H1 (cell line): ENCODE data around the gene CCDC178. TPM values are rescaled to one million over a fixed set of nuclear protein-coding genes. Genes with fewer than 3 reads are reported as not detected.

Experiments
- CTCF ChIA-PET: fragments of 300-600 bp; sonication (Branson Sonifier 250); formaldehyde crosslinking; loops from one replicate; lab custom pipeline; 2021; ENCODE audit not compliant: partially characterized antibody; lab: Charles Lee
- POLR2A ChIA-PET: fragments of 300-600 bp; sonication (Branson Sonifier 250); formaldehyde crosslinking; loops from one replicate; lab custom pipeline; 2021; ENCODE audit warnings: inconsistent platforms; ENCODE audit not compliant: partially characterized antibody; lab: Charles Lee
- DNase-seq, 2 experiments: peaks; one replicate each; pipeline versions ENCODE4 v3.0.0 to v3.0.0-alpha.2; 2010 to 2022; ENCODE audit warnings: low spot score in 2 of 2, low read depth in 1 of 2, mixed read lengths in 1 of 2
- FAIRE-seq: peaks from 2 replicates; lab custom pipeline; 2011; peaks lifted over from hg19 to GRCh38; lab: Jason Lieb, UNC
- H2AFZ ChIP-seq: 2 replicates; pipeline ENCODE4 v1.8.1; 2012; ENCODE audit warnings: low read length, inconsistent platforms
- H2AK5ac ChIP-seq: 2 replicates; pipeline ENCODE4 v1.6.1; 2013; ENCODE audit warnings: low read depth, low read length
- H2BK120ac ChIP-seq: replicated peaks from 2 replicates; pipeline ENCODE3; 2013; ENCODE audit warnings: low read depth, low read length, inconsistent platforms
- H2BK12ac ChIP-seq: 2 replicates; pipeline ENCODE4 v1.6.1; 2013; ENCODE audit warnings: low read depth, low read length
- H2BK15ac ChIP-seq: 2 replicates; pipeline ENCODE4 v1.6.1; 2013; ENCODE audit warnings: low read length
- H2BK20ac ChIP-seq: 2 replicates; pipeline ENCODE4 v1.6.1; 2013; ENCODE audit warnings: low read length
- H2BK5ac ChIP-seq: 2 replicates; pipeline ENCODE4 v1.6.1; 2013; ENCODE audit warnings: low read depth, low read length
- H3K14ac ChIP-seq: 2 replicates; pipeline ENCODE4 v1.6.1; 2013; ENCODE audit warnings: inconsistent platforms; ENCODE audit not compliant: insufficient read length
- H3K18ac ChIP-seq: 2 replicates; pipeline ENCODE4 v1.6.1; 2013; ENCODE audit warnings: low read length; ENCODE audit errors: extremely low read depth
- H3K23ac ChIP-seq: 2 replicates; pipeline ENCODE4 v1.6.1; 2013; ENCODE audit warnings: inconsistent platforms; ENCODE audit not compliant: insufficient read length
- H3K23me2 ChIP-seq: 2 replicates; pipeline ENCODE4 v1.6.1; 2013; ENCODE audit warnings: low read depth, low read length
- H3K27ac ChIP-seq: 2 replicates; pipeline ENCODE4 v1.6.1; 2011; ENCODE audit warnings: low read depth, low read length, inconsistent platforms
- H3K27me3 ChIP-seq, 4 experiments: replicated peaks in 1 of 4; 1 replicate in 1 of 4; 2 replicates in 3 of 4; pipeline versions ENCODE4 v1.6.1 to v1.8.1; 2011 to 2013; ENCODE audit warnings: low read length in 3 of 4, mild to moderate bottlenecking in 3 of 4, inconsistent platforms in 2 of 4, mixed read lengths in 2 of 4, moderate library complexity in 1 of 4; ENCODE audit not compliant: control insufficient read depth in 3 of 4, insufficient read depth in 3 of 4; ENCODE audit errors: extremely low read depth in 1 of 4
- H3K36me3 ChIP-seq, 4 experiments: 2 replicates each; pipeline versions ENCODE4 v1.6.1 to v1.8.1; 2011 to 2013; ENCODE audit warnings: mild to moderate bottlenecking in 4 of 4, low read length in 3 of 4, moderate library complexity in 2 of 4, control low read depth in 1 of 4, inconsistent platforms in 1 of 4; ENCODE audit not compliant: insufficient read depth in 4 of 4, control insufficient read depth in 2 of 4
- H3K4ac ChIP-seq: replicated peaks from 2 replicates; pipeline ENCODE3; 2013; ENCODE audit warnings: low read length, low read depth, mixed read lengths, inconsistent platforms; ENCODE audit not compliant: insufficient read length
- H3K4me1 ChIP-seq, 4 experiments: replicated peaks in 1 of 4; 1 replicate in 1 of 4; 2 replicates in 3 of 4; pipeline versions ENCODE4 v1.6.1 to v1.8.1; 2011 to 2013; ENCODE audit warnings: low read length in 3 of 4, inconsistent platforms in 2 of 4, mixed read lengths in 1 of 4; ENCODE audit not compliant: insufficient read depth in 4 of 4, control insufficient read depth in 3 of 4
- H3K4me2 ChIP-seq, 2 experiments: 2 replicates each; pipeline versions ENCODE4 v1.6.1 to v1.8.1; 2011 to 2013; ENCODE audit warnings: low read depth in 2 of 2, low read length in 2 of 2, control low read depth in 1 of 2, inconsistent platforms in 1 of 2, mild to moderate bottlenecking in 1 of 2; ENCODE audit not compliant: insufficient read depth in 1 of 2
- H3K4me3 ChIP-seq, 4 experiments: fragments of 200-600, 300-600 bp in 1 of 4; sonication (generic), shearing (Covaris generic), sonication (Bioruptor Twin) in 1 of 4; 2 replicates each; pipeline versions ENCODE4 v1.5.1 to v1.8.1; 2011 to 2016; ENCODE audit warnings: low read length in 4 of 4, low read depth in 3 of 4, control low read depth in 2 of 4, inconsistent platforms in 2 of 4, mild to moderate bottlenecking in 2 of 4, mixed read lengths in 1 of 4, moderate library complexity in 1 of 4; ENCODE audit not compliant: insufficient read depth in 2 of 4; ENCODE audit errors: extremely low read depth in 1 of 4
- H3K56ac ChIP-seq: replicated peaks from 2 replicates; pipeline ENCODE3; 2013; ENCODE audit warnings: low read depth, mild to moderate bottlenecking, mixed read lengths, low read length, inconsistent platforms; ENCODE audit not compliant: insufficient read length
- H3K79me1 ChIP-seq: 2 replicates; pipeline ENCODE4 v1.6.1; 2013; ENCODE audit warnings: low read depth, low read length, control low read depth
- H3K79me2 ChIP-seq, 2 experiments: 2 replicates each; pipeline versions ENCODE4 v1.6.1 to v1.8.1; 2012 to 2013; ENCODE audit warnings: low read length in 2 of 2, mild to moderate bottlenecking in 2 of 2, inconsistent platforms in 1 of 2; ENCODE audit not compliant: insufficient read depth in 2 of 2, control insufficient read depth in 1 of 2
- H3K9ac ChIP-seq, 4 experiments: replicated peaks in 1 of 4; 1 replicate in 1 of 4; 2 replicates in 3 of 4; pipeline versions ENCODE4 v1.6.1 to v1.8.1; 2011 to 2013; ENCODE audit warnings: low read depth in 3 of 4, low read length in 3 of 4, control low read depth in 2 of 4, mild to moderate bottlenecking in 2 of 4, moderate library complexity in 2 of 4, inconsistent platforms in 1 of 4; ENCODE audit errors: extremely low read depth in 1 of 4
- H3K9me3 ChIP-seq, 2 experiments: 2 replicates each; pipeline versions ENCODE4 v1.6.1 to v1.8.1; 2012 to 2013; ENCODE audit warnings: mild to moderate bottlenecking in 2 of 2, moderate library complexity in 2 of 2, control low read depth in 1 of 2, inconsistent platforms in 1 of 2, low read depth in 1 of 2, low read length in 1 of 2, mixed read lengths in 1 of 2; ENCODE audit not compliant: insufficient read depth in 2 of 2
- H4K20me1 ChIP-seq, 2 experiments: replicated peaks in 1 of 2; 2 replicates each; pipeline versions ENCODE3 to v1.8.1; 2011 to 2013; ENCODE audit warnings: inconsistent platforms in 2 of 2, low read length in 2 of 2, mild to moderate bottlenecking in 1 of 2; ENCODE audit not compliant: insufficient read depth in 2 of 2, control insufficient read depth in 1 of 2
- H4K5ac ChIP-seq: 2 replicates; pipeline ENCODE4 v1.6.1; 2013; ENCODE audit warnings: low read length, low read depth, mixed read lengths, inconsistent platforms; ENCODE audit not compliant: insufficient read length
- H4K8ac ChIP-seq: 2 replicates; pipeline ENCODE4 v1.8.0; 2013; ENCODE audit warnings: mild to moderate bottlenecking, moderate library complexity, low read length, inconsistent platforms; ENCODE audit not compliant: insufficient read depth; ENCODE audit errors: extremely low read depth
- H4K91ac ChIP-seq: replicated peaks from 2 replicates; pipeline ENCODE3; 2013; ENCODE audit warnings: low read length, mixed read lengths, inconsistent platforms; ENCODE audit not compliant: insufficient read length
- CTCF ChIP-seq, 3 experiments: IDR thresholded peaks; 1 replicate in 2 of 3; 2 replicates in 1 of 3; pipeline versions ENCODE4 v1.5.1 to v1.6.1; 2011; ENCODE audit warnings: low read length in 3 of 3, mild to moderate bottlenecking in 3 of 3, inconsistent platforms in 2 of 3, low read depth in 1 of 3, moderate library complexity in 1 of 3; ENCODE audit not compliant: insufficient read depth in 1 of 3; ENCODE audit errors: control extremely low read depth in 1 of 3
- WGBS, 2 experiments: shearing (Covaris generic) in 1 of 2; methylation state at CpG; one replicate each; pipeline versions ENCODE4 v1.1.6 to v1.1.7; 2013 to 2015; ENCODE audit warnings: low lambda C conversion rate in 2 of 2, mixed read lengths in 2 of 2, inconsistent platforms in 1 of 2, low coverage in 1 of 2, missing lambda C conversion rate in 1 of 2; ENCODE audit not compliant: insufficient replicate concordance in 2 of 2, insufficient coverage in 1 of 2, insufficient read length in 1 of 2; ENCODE audit errors: extremely low coverage in 1 of 2, missing lambda C conversion rate in 1 of 2; 5-methylcytosine and 5-hydroxymethylcytosine counted together
- polyA plus RNA-seq, 7 experiments: library from polyadenylated mRNA; depleted of rRNA in 3 of 7; stranded (reverse) in 5 of 7; unstranded in 2 of 7; fragments of >200 nt in 5 of 7; fragments of 200-250 nt in 2 of 7; gene quantifications; 1 replicate in 5 of 7; 2 replicates in 1 of 7; 4 replicates in 1 of 7; pipeline versions ENCODE4 v1.2.1 to v1.2.3, GENCODE V29; 2011 to 2013; ENCODE audit warnings: missing spikeins in 2 of 7, mixed read lengths in 2 of 7
- total RNA-seq: library from RNA; stranded (reverse); fragmentation: NEBNext Ultra II Directional; extraction: Animal tissue kit (Norgen Biotek cat#: 25700); gene quantifications from 2 replicates; pipeline ENCODE4 v1.2.1, GENCODE V29; 2021

Gene CCDC178
- total and polyA plus RNA-seq, 2 of the 8 experiments (the other 6 are each of a cell fraction or from before 2014, with no cell fraction given) = not detected

GRCh38 chr18:32910694-32911296 lies 529.7 kb downstream of the CCDC178 start:
- no peak for DNase-seq

More at GRCh38 chr18:32910694-32911296, 529.7 kb downstream of the CCDC178 start:
- no peaks in the 10 kb centered on the region for H3K79me2 ChIP-seq
- H3K9ac ChIP-seq = no peak overlapping the region
- no peak for TF ChIP-seq CTCF (IDR thresholded peaks at IDR 0.05; ENCODE audit: control extremely low read depth in 1 of 3, insufficient read depth in 1 of 3, low read depth in 1 of 3, low read length in 3 of 3)
- no peak overlapping the region for H2BK120ac ChIP-seq
- no peak overlapping the region for H2AK5ac ChIP-seq
- no peak overlapping the region for H3K4me2 ChIP-seq
- no peak overlapping the region for H3K18ac ChIP-seq
- CTCF ChIA-PET = interaction anchor here (1.0 to 2.6 kb wide), 7 partner anchors 10 to 236 kb away, joined by 3 to 12 read pairs (median 3); no protein-coding TSS in a partner anchor
- no peaks in the 10 kb centered on the region for H4K20me1 ChIP-seq
- no peak for FAIRE-seq
- no peak overlapping the region for H4K8ac ChIP-seq
- no peaks in the 10 kb centered on the region for H3K9me3 ChIP-seq
- H3K27me3 ChIP-seq = no peaks in the 10 kb centered on the region
- H2BK5ac ChIP-seq = no peak overlapping the region
- no peak overlapping the region for H3K23ac ChIP-seq
- WGBS, 2 experiments = 87% methylated on average over 5 of the region's 5 CpGs; no CpG with 5 or more reads in 1 of the 2 experiments
- H3K36me3 ChIP-seq = no peaks in the 10 kb centered on the region
- H4K5ac ChIP-seq = no peak overlapping the region
- no peaks in the 10 kb centered on the region for H3K23me2 ChIP-seq
- H3K4ac ChIP-seq = no peak overlapping the region
- H3K79me1 ChIP-seq = no peaks in the 10 kb centered on the region
- no peak overlapping the region for H4K91ac ChIP-seq
- no peak overlapping the region for H3K27ac ChIP-seq
- H2BK15ac ChIP-seq = no peak overlapping the region
- H2BK12ac ChIP-seq = no peak overlapping the region
- no peaks in the 10 kb centered on the region for H3K4me1 ChIP-seq
- no peak overlapping the region for H2BK20ac ChIP-seq
- no peak overlapping the region for H2AFZ ChIP-seq
- H3K4me3 ChIP-seq = no peak overlapping the region
- no peak overlapping the region for H3K56ac ChIP-seq
- POLR2A ChIA-PET = no interaction called here
- H3K14ac ChIP-seq = no peak overlapping the region
